Measurements from ENCODE around the gene OVAAL. TPM values are rescaled to one million over a fixed set of nuclear protein-coding genes. Genes with fewer than 3 reads are reported as not detected.

OVAAL gene
- total RNA-seq, 2 donors from 2014 or later: 0.70 to 2.0 TPM

DNA sequence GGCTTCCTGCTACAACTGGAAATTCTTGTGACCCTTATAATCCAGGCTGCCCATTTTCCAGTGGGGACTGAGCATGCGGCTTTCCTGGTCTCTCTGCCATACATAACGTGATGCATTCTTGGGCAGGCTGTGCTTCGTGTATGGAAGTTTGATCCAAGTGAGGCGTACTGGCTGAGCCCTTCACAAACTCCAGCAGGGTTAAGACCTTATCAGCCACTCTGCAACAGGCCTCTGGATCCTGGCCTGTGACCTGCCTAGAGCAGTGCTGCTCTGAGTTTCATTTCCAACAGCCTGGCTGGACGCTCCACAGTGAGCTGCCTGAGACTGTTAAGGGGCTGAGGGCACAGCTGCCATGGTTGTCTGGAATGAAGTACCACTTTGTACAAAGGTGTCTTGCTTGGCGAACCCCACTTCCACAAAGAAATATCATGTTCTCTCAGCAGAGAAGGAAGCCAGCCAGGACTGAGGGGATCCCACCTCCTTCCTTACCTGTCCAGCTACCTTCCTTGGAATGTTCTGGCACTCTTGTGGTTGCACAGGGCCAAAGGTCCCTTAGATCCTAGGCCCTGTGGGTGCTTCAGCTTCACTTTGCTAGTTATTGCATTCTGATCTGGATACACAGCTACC, 44.6 kb downstream of the OVAAL start:
- Histone ChIP-seq H3K4me3 (no peak overlapping the region), H3K9me3 (no peaks in the 10 kb centered on the region), H3K36me3 (no peaks in the 10 kb centered on the region), H3K27ac (no peak overlapping the region), H3K27me3 (no peaks in the 10 kb centered on the region), H3K4me1 (peaks cover 0 to 11% of the 10 kb centered on the region in 2 donors)
- no peak for DNase-seq (ENCODE audit: low spot score)
- TF ChIP-seq, protein P1, sequence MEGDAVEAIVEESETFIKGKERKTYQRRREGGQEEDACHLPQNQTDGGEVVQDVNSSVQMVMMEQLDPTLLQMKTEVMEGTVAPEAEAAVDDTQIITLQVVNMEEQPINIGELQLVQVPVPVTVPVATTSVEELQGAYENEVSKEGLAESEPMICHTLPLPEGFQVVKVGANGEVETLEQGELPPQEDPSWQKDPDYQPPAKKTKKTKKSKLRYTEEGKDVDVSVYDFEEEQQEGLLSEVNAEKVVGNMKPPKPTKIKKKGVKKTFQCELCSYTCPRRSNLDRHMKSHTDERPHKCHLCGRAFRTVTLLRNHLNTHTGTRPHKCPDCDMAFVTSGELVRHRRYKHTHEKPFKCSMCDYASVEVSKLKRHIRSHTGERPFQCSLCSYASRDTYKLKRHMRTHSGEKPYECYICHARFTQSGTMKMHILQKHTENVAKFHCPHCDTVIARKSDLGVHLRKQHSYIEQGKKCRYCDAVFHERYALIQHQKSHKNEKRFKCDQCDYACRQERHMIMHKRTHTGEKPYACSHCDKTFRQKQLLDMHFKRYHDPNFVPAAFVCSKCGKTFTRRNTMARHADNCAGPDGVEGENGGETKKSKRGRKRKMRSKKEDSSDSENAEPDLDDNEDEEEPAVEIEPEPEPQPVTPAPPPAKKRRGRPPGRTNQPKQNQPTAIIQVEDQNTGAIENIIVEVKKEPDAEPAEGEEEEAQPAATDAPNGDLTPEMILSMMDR (IDR thresholded peaks at IDR 0.05): no peak

DNA sequence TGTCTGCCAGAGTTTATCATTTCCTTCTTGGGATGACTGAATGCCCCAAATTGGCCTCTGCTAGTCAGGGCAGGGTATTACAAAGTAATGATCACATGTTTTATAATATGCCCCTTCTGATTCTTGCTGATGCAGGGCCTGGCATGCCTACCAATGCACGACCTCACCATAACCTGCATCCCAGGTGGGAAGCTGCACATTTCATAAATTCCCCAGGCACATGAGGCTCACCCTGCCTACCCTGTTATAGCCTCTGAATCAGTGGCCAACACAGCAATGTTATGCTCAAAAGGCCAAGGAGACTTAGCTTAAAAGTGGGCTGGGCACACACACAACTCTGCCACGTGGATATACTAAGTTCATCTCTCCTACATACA, 45.1 kb downstream of the OVAAL start:
- H3K4me1 ChIP-seq: peaks cover 0 to 11% of the 10 kb centered on the region in 2 donors
- H3K9me3 ChIP-seq: no peaks in the 10 kb centered on the region
- no peaks in the 10 kb centered on the region for H3K27me3 ChIP-seq
- H3K27ac ChIP-seq: no peak overlapping the region
- H3K36me3 ChIP-seq: no peaks in the 10 kb centered on the region
- no peak overlapping the region for H3K4me3 ChIP-seq
- TF ChIP-seq, protein P1 (IDR thresholded peaks at IDR 0.05): no peak
- no peak for DNase-seq (ENCODE audit: low spot score)

DNA sequence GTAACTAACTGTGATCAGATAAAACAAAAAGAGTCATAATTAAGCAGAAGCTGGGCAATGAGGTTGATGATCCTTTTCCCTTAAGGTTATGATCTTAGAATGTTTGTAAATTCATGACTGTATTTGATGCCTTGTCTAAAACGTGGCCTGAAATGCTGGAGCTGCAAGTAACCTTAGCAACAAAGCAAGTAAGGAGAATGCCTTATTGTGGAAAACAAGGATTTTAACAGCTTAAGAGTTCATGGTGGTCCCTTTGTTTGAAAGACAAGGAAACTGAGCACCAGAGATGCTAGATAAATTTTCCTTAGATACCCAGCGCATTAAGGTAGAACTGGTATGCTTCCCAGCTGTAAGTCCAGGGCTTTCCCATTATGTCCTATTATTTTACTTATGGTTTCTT, 47.4 kb downstream of the OVAAL start:
- no peaks in the 10 kb centered on the region for H3K27me3 ChIP-seq
- H3K9me3 ChIP-seq: no peaks in the 10 kb centered on the region
- H3K4me3 ChIP-seq: no peak overlapping the region
- no peak overlapping the region for H3K27ac ChIP-seq
- TF ChIP-seq, protein P1 (IDR thresholded peaks at IDR 0.05): no peak
- no peak for DNase-seq (ENCODE audit: low spot score)
- H3K36me3 ChIP-seq: no peaks in the 10 kb centered on the region
- peaks cover 0 to 26% of the 10 kb centered on the region in 2 donors for H3K4me1 ChIP-seq

DNA sequence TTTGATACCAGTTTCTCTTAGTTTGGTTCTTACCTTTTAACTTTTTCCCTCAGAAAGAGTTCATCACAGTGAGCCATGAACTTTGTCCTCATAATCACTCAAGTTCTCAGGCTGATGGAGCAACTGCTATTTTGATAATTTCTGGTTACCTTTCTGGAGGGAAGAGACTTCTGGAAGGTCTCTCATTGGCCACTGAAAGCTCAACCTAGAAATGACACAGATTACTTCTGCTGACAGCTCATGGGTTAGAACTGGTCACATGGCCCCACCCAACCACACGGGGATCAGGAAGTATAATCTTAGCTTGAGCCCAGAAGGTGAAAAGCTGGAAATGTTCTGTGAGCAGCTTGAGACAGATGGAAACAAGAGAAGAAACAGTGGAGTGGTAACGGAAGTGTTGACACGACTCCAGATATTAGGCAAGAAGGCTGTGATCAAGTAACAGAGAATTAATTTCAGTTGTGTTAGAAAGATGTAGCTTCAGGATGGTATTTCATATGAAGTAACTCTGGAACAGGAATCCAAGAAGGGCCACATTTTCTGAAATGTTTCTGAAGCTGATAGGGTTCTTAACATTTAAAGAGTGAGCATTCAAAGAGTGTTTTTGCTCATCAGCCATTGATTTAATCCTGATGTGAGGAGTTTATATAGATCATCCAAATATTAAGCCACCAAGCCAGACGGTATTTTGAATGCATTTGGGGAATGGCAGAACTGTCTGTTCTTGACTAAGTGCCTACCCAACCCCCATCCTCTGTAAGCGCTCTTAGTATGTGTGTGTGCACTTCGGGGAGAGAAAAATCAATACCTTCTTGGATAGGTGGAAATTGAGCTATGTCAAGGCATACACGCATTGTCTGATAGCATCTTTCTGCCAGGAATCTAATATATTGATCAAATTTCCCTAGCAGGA, 51.1 kb downstream of the OVAAL start:
- Histone ChIP-seq H3K27me3 (no peaks in the 10 kb centered on the region), H3K4me1 (peaks cover 0 to 19% of the 10 kb centered on the region in 2 donors), H3K27ac (peak overlapping the region in 1 of 2 donors; percentile 80), H3K9me3 (no peaks in the 10 kb centered on the region), H3K4me3 (no peak overlapping the region), H3K36me3 (no peaks in the 10 kb centered on the region)
- TF ChIP-seq, protein P1 (IDR thresholded peaks at IDR 0.05): no peak
- no peak for DNase-seq (ENCODE audit: low spot score)

DNA sequence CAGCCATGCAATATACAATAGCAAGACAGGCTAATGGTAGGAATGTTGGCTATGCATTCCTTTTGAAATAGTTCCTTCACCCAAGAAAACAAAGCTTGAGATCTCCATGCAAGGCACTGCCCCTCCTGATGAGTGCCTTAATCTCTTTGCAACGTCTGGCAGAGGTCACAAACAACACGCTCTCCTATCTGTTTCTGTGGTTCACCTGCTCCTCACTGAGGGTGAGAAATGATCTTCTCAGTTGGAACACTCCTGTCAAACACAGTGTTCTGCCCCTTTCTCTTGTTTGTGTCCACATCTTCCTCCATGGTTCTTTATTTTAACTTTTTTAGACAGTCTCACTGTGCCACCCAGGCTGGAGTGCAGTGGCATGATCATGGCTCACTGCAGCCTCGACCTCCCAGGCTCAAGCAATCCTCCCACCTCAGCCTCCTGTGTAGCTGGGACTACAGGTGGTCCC, 51.8 kb downstream of the OVAAL start:
- no peak for DNase-seq (ENCODE audit: low spot score)
- H3K9me3 ChIP-seq: no peaks in the 10 kb centered on the region
- TF ChIP-seq, protein P1 (IDR thresholded peaks at IDR 0.05): no peak
- H3K27ac ChIP-seq: peak overlapping the region; percentile 71 to 80
- no peak overlapping the region for H3K4me3 ChIP-seq
- no peaks in the 10 kb centered on the region for H3K36me3 ChIP-seq
- H3K4me1 ChIP-seq: peaks cover 0 to 19% of the 10 kb centered on the region in 2 donors
- H3K27me3 ChIP-seq: no peaks in the 10 kb centered on the region

Measured in right atrium auricular region (tissue), 2 donors.